GM23338 (cell line): ENCODE results near the gene NAALADL2.

Source experiments
- CREB1 ChIP-seq: fragments of 250-450 bp; sonication (Bioruptor Pico); IDR thresholded peaks from 2 replicates; pipeline ENCODE4 v1.5.0; 2020; ENCODE audit warnings: low read depth, mild to moderate bottlenecking, moderate library complexity
- CTCF ChIP-seq, 2 experiments: fragments of 200-600 bp in 1 of 2; sonication (generic) in 1 of 2; conservative IDR thresholded peaks; 2 replicates each; pipeline versions ENCODE4 v1.5.1 to v1.6.1; 2016 to 2017; ENCODE audit warnings: antibody characterized with exemption in 2 of 2, low read depth in 2 of 2, mild to moderate bottlenecking in 2 of 2, moderate library complexity in 1 of 2
- EZH2 ChIP-seq: fragments of 200-600 bp; sonication (generic); IDR thresholded peaks from one replicate; pipeline ENCODE4 v1.8.0; 2017; ENCODE audit warnings: antibody characterized with exemption, mild to moderate bottlenecking, low read depth; ENCODE audit not compliant: unreplicated experiment
- EZH2phosphoT487 ChIP-seq: fragments of 200-600 bp; sonication (generic); IDR thresholded peaks from one replicate; pipeline ENCODE4 v1.8.1; 2018; ENCODE audit warnings: antibody characterized with exemption; ENCODE audit not compliant: unreplicated experiment
- JUNB ChIP-seq: IDR thresholded peaks from one replicate; pipeline ENCODE4 v1.6.1; 2016; ENCODE audit warnings: antibody characterized with exemption; ENCODE audit not compliant: unreplicated experiment
- NANOG ChIP-seq: IDR thresholded peaks from 2 replicates; pipeline ENCODE4 v1.6.1; 2016; ENCODE audit warnings: antibody characterized with exemption, borderline replicate concordance
- POLR2AphosphoS5 ChIP-seq: IDR thresholded peaks from 2 replicates; pipeline ENCODE4 v1.6.1; 2016; ENCODE audit warnings: antibody characterized with exemption, low read depth
- REST ChIP-seq: IDR thresholded peaks from one replicate; pipeline ENCODE4 v1.6.1; 2018; ENCODE audit warnings: antibody characterized with exemption; ENCODE audit not compliant: unreplicated experiment
- ZNF462 ChIP-seq: fragments of 250-450 bp; sonication (Bioruptor Pico); IDR thresholded peaks from 2 replicates; pipeline ENCODE4 v1.5.0; 2020; ENCODE audit warnings: mild to moderate bottlenecking, moderate library complexity

DNA sequence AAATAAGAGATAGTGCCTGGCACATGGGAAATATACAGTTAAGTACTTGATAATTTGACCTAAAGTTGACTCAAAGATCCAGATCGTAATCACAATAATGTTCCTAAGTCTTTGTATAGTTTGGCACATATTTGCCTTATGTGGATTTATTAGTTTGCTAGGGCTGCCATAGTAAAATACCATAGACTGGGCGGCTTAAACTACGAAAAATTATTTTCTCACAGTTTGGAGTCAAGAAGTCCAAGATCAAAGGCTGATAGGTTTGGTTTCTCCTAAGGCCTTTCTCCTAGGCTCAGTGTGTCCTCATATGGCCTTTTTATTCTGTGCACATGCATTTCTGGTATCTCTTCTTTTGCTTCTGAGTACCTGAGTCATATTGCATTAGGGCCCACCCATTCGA, 453.7 kb downstream of the NAALADL2 start:
- TF ChIP-seq CTCF (conservative IDR thresholded peaks at IDR 0.05; ENCODE audit: low read depth in 2 of 2), result no peak
- no peak for TF ChIP-seq POLR2AphosphoS5
- no peak for TF ChIP-seq EZH2phosphoT487
- TF ChIP-seq NANOG, result no peak
- TF ChIP-seq EZH2, result no peak
- TF ChIP-seq ZNF462 (CRISPR knock-in tag), result no peak
- no peak for TF ChIP-seq REST
- no peak for TF ChIP-seq JUNB
- no peak for TF ChIP-seq CREB1
